HL-60 (cell line): ENCODE data around the gene PLPPR4.

Source experiments
- DNase-seq, 2 experiments: peaks; one replicate each; pipeline ENCODE4 v3.0.0-alpha.2; 2010 to 2020; ENCODE audit warnings: low read depth in 1 of 2, low spot score in 1 of 2
- H3K27ac ChIP-seq: fragments of 250-450 bp; sonication (Bioruptor Pico); replicated peaks from 2 replicates; pipeline ENCODE4 v1.5.1; 2020; ENCODE audit warnings: mild to moderate bottlenecking, moderate library complexity
- H3K27me3 ChIP-seq: fragments of 250-450 bp; sonication (Bioruptor Pico); 2 replicates; pipeline ENCODE4 v1.5.1; 2021; ENCODE audit warnings: mild to moderate bottlenecking, moderate library complexity; ENCODE audit not compliant: insufficient read depth, poor library complexity, severe bottlenecking
- H3K4me3 ChIP-seq: replicated peaks from 2 replicates; pipeline ENCODE4 v1.5.1; 2011; ENCODE audit warnings: mild to moderate bottlenecking, control low read depth, low read length; ENCODE audit not compliant: insufficient read depth
- GABPA ChIP-seq: IDR thresholded peaks from 2 replicates; pipeline ENCODE4 v1.6.1; 2012; ENCODE audit warnings: low read depth
- POLR2AphosphoS5 ChIP-seq: IDR thresholded peaks from 2 replicates; pipeline ENCODE4 v1.6.1; 2012; ENCODE audit warnings: low read depth
- SPI1 ChIP-seq: IDR thresholded peaks from 2 replicates; pipeline ENCODE4 v1.6.1; 2012; ENCODE audit warnings: low read depth, mild to moderate bottlenecking, borderline replicate concordance
- TF ChIP-seq, protein P1 (sequence below): IDR thresholded peaks from one replicate; pipeline ENCODE4 v1.5.1; 2011; ENCODE audit warnings: low read length, control low read depth, inconsistent platforms; ENCODE audit not compliant: insufficient read depth
- TF ChIP-seq, protein P2 (sequence below): IDR thresholded peaks from 2 replicates; pipeline ENCODE4 v1.6.1; 2012; ENCODE audit warnings: low read depth; ENCODE audit not compliant: insufficient replicate concordance

The PLPPR4 gene

GRCh38 chr1:99236756-99237155, 27.5 kb upstream of the PLPPR4 start:
- Histone ChIP-seq H3K27me3 (no peaks in the 10 kb centered on the region), H3K27ac (peak overlapping the region; percentile 67), H3K4me3 (no peak overlapping the region)
- peak; percentile 9 to 35 for DNase-seq
- TF ChIP-seq POLR2AphosphoS5 (no peak), SPI1 (peak; percentile 29; the same call in 1 of the 2 replicates)

GRCh38 chr1:99239690-99240089, 24.6 kb upstream of the PLPPR4 start:
- Histone ChIP-seq H3K27ac (no peak overlapping the region), H3K27me3 (no peaks in the 10 kb centered on the region), H3K4me3 (no peak overlapping the region)
- TF ChIP-seq, protein P1, sequence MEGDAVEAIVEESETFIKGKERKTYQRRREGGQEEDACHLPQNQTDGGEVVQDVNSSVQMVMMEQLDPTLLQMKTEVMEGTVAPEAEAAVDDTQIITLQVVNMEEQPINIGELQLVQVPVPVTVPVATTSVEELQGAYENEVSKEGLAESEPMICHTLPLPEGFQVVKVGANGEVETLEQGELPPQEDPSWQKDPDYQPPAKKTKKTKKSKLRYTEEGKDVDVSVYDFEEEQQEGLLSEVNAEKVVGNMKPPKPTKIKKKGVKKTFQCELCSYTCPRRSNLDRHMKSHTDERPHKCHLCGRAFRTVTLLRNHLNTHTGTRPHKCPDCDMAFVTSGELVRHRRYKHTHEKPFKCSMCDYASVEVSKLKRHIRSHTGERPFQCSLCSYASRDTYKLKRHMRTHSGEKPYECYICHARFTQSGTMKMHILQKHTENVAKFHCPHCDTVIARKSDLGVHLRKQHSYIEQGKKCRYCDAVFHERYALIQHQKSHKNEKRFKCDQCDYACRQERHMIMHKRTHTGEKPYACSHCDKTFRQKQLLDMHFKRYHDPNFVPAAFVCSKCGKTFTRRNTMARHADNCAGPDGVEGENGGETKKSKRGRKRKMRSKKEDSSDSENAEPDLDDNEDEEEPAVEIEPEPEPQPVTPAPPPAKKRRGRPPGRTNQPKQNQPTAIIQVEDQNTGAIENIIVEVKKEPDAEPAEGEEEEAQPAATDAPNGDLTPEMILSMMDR: no peak
- TF ChIP-seq, protein P2, sequence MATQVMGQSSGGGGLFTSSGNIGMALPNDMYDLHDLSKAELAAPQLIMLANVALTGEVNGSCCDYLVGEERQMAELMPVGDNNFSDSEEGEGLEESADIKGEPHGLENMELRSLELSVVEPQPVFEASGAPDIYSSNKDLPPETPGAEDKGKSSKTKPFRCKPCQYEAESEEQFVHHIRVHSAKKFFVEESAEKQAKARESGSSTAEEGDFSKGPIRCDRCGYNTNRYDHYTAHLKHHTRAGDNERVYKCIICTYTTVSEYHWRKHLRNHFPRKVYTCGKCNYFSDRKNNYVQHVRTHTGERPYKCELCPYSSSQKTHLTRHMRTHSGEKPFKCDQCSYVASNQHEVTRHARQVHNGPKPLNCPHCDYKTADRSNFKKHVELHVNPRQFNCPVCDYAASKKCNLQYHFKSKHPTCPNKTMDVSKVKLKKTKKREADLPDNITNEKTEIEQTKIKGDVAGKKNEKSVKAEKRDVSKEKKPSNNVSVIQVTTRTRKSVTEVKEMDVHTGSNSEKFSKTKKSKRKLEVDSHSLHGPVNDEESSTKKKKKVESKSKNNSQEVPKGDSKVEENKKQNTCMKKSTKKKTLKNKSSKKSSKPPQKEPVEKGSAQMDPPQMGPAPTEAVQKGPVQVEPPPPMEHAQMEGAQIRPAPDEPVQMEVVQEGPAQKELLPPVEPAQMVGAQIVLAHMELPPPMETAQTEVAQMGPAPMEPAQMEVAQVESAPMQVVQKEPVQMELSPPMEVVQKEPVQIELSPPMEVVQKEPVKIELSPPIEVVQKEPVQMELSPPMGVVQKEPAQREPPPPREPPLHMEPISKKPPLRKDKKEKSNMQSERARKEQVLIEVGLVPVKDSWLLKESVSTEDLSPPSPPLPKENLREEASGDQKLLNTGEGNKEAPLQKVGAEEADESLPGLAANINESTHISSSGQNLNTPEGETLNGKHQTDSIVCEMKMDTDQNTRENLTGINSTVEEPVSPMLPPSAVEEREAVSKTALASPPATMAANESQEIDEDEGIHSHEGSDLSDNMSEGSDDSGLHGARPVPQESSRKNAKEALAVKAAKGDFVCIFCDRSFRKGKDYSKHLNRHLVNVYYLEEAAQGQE: no peak
- TF ChIP-seq POLR2AphosphoS5 (no peak), SPI1 (no peak), GABPA (no peak)
- no peak for DNase-seq

GRCh38 chr1:99240621-99241020, 23.7 kb upstream of the PLPPR4 start:
- DNase-seq: no peak
- no peak overlapping the region for H3K4me3 ChIP-seq
- no peak overlapping the region for H3K27ac ChIP-seq
- TF ChIP-seq, protein P1: no peak
- TF ChIP-seq POLR2AphosphoS5 (no peak), GABPA (no peak), SPI1 (no peak)
- TF ChIP-seq, protein P2: no peak
- no peaks in the 10 kb centered on the region for H3K27me3 ChIP-seq

DNA sequence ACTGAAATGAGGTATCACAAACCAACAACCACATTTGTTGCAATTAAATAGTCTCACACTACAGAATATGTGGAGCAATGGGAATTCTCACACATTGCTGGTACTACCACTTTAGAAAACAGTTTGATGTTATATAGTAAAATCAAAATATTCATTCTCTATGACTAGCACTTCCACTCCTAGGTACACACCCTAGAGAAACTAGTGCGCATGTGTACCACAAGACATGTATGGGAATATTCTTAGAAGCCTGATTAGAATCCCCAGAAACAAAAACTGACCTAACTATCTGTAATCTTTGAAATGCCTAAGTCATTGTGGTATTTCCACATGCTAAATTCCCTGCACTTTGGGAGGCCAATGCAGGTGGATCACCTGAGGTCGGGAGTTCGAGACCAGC, 18.1 kb upstream of the PLPPR4 start:
- no peak overlapping the region for H3K27ac ChIP-seq
- TF ChIP-seq GABPA (no peak), SPI1 (no peak), POLR2AphosphoS5 (no peak)
- TF ChIP-seq, protein P1: no peak
- TF ChIP-seq, protein P2: no peak
- no peak for DNase-seq
- H3K27me3 ChIP-seq: no peaks in the 10 kb centered on the region
- H3K4me3 ChIP-seq: no peak overlapping the region
